Left cardiac atrium (tissue), 4 donors: ENCODE results near the gene RNF149. TPM values are rescaled to one million over a fixed set of nuclear protein-coding genes. Genes with fewer than 3 reads are reported as not detected.
"Not testable (repeated sequence)": the region's sequence is repeated elsewhere in the genome, so short reads cannot be mapped to it uniquely, and the experiment has no call there.

Experiments
- ATAC-seq, 2 donors: fragments of 200-7000 bp; cut with Tn5 transposase; one replicate each; pipeline ENCODE4 v1.9.1; 2020; ENCODE audit warnings: mild to moderate bottlenecking in 2 of 2, moderate library complexity in 2 of 2
- DNase-seq: peaks from one replicate; pipeline ENCODE4 v3.0.0-alpha.2; 2020
- intact Hi-C, 2 donors: fragments of 100-400 bp; cut with DNase I; formaldehyde crosslinking; loops; one replicate each; pipeline versions ENCODE4 v1.14.1 to v1.15.1; 2022 to 2023
- microRNA-seq, 2 donors: library from miRNA; unstranded; fragments of <30 nt; microRNA quantifications; one replicate each; pipeline ENCODE4 v1.2.0, GENCODE V29; 2020
- total RNA-seq, 2 donors: library from RNA; stranded (reverse); fragmentation: NEBNext Ultra II Directional; extraction: Animal tissue kit (Norgen Biotek cat#: 25700); gene quantifications; one replicate each; pipeline ENCODE4 v1.2.1, GENCODE V29; 2021
- donor health status: DM: no; HTN: yes; CAD: no.
- donor health status: DM: no; HTN: yes; CAD: no; lungs with severe emphysema.
- donor health status: DM: yes; HTN: yes; CAD: no.
- donor health status: Dilated cardiomyopathy.

The RNF149 gene
- total RNA-seq, 2 donors from 2014 or later: 22.3 to 38.0 TPM

- intact Hi-C loops: not testable (repeated sequence)
Measured at GRCh38 chr2:101244373-101244772, 64.1 kb downstream of the RNF149 start.

GRCh38 chr2:101241158-101241557 lies 67.3 kb downstream of the RNF149 start:
- DNase-seq (no peak), ATAC-seq (no peak)
- intact Hi-C loops: no loop called here

More at GRCh38 chr2:101244373-101244772, 64.1 kb downstream of the RNF149 start:
- DNase-seq, ATAC-seq: not testable (repeated sequence)

GRCh38 chr2:101240694-101241093 lies 67.8 kb downstream of the RNF149 start:
- intact Hi-C loops, ATAC-seq, DNase-seq: not testable (repeated sequence)

GRCh38 chr2:101239760-101240118 lies 68.8 kb downstream of the RNF149 start:
- ATAC-seq, DNase-seq, intact Hi-C loops: not testable (repeated sequence)

DNA sequence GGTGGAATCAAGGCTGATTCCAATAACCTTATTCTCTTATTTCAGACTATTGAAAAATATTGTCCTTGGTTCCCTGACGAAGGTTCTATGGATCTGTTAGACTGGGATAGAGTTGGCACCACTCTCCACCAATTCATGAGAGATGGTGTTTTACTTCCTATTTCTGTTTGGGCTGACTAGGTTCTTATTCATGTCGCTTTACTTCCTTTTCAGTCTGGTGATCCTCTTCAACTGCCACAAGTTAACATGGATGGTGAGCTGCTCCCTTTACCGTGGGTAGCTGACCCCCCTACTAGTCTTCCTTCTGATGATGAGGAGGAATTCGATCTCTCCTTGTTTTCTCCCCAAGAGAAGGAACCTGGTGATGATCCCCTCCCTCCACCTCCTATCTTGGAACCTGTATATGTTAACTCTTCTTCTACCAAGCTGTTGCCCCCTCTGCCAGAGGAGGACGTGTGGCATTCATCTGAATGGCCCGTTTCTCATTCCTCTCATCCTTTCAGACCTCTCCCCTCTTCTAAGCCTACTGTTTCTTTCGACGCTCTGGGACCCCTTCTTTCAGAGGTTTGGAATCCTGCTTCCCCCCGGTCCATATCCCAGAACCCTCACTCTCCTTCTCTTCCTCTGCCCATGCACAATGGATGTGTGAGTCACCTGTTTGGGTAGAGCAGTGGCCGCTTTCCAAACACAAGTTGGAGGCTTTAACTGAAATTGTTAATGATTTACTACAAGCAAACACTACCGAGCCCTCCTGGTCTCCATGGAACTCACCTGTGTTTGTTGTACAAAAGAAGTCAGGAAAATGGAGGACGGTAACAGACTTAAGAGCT lies 69.4 kb downstream of the RNF149 start:
- no peak for DNase-seq
- ATAC-seq: no peak
- intact Hi-C loops: no loop called here

DNA sequence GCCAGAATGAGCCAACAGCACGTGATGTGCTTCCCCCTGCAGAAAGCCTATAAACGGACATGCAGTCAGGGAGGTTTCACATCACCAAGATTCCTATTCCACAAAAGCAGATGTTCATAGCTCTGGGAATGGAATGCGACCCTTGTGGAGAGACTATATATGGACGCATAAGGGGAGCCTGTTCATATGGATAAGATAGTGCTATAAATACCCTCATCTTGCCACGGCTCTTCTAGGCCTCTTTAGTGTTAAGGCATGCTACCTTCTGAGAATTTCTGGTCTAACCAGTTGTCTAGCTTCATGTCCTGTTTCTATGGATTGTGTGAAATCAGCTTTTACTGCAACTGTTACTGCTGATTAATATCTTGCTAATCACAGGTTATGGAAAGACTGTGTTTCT lies 70.6 kb downstream of the RNF149 start:
- intact Hi-C loops, ATAC-seq, DNase-seq: not testable (repeated sequence)

DNA sequence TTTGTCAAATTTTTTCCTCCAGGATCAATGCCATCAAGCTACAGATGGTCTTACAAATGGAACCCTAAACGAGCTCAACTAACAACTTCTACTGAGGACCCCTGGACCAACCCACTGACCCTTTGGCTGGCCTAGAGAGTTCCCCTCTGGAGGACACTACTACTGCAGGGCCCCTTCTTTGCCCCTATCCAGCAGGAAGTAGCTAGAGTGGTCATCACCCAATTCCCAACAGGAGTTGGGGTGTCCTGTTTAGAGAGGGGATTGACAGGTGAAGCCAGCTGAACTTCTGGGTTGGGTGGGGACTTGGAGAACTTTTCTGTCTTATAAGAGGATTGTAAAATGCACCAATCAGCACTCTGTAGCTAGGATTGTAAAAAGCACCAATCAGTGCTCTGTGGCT lies 72.5 kb downstream of the RNF149 start:
- ATAC-seq, DNase-seq, intact Hi-C loops: not testable (repeated sequence)

GRCh38 chr2:101234169-101234938 lies 74.1 kb downstream of the RNF149 start:
- intact Hi-C loops: no loop called here
- DNase-seq (no peak), ATAC-seq (peak in 1 of 2 donors; percentile 41)

DNA sequence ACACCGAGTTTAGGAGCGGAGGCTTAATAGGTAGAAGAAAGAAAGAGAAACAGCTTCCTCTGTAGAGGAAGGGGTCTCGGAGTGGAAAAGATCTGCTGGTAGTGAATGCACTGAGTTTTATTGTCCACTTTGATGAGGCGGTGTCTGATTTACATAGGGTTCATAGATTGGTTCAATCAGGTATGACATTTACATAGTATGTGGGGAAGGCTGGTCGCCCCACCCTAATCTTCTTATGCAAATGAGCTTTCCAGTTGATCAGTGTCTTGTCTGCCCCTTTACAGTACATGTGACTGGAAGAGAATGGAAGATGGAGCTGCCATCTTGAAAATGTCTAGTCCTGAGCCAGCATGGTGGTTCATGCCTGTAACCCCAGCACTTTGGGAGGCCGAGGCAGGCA lies 75.7 kb downstream of the RNF149 start:
- DNase-seq: no peak
- intact Hi-C loops: no loop called here
- no peak for ATAC-seq

DNA sequence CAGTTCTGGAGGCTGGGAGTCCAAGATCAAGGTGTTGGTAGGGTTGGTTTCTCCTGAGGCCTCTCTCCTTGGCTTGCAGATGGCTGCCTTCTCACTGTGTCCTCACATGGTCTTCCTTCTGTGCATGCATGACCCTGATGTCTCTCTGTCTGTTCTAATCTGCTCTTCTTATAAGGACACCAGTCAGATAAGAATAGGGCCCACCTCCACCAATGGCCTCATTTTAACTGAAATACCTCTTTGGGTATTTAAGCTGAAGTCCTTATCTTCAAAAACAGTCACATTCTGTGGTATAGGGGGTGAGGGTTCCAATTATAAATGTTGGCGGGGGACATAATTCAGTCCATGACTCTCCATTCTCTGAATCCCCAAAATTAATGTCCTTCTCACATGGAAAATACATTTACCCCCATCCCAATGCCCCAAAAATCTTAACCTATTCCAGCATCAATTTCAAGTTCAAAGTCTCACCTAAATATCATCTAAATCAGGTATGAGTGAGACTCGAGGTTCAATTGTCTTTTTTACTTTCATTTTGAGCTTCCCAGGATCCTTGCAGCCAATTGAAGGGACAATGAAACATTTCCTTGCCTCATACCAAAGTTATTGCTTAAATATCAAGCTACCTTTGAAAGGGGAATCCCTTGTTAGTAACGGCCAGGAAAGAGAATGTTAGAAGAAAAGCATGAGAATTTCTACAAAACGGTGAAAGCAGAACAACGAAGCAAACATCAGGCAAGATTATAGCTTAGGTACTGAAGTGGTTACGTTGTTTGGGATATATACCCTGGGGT lies 76.4 kb downstream of the RNF149 start:
- DNase-seq: no peak
- intact Hi-C loops: no loop called here
- ATAC-seq: no peak

- ATAC-seq (no peak), DNase-seq (no peak)
- intact Hi-C loops: no loop called here
Measured at GRCh38 chr2:101231240-101231639, 77.3 kb downstream of the RNF149 start.

DNA sequence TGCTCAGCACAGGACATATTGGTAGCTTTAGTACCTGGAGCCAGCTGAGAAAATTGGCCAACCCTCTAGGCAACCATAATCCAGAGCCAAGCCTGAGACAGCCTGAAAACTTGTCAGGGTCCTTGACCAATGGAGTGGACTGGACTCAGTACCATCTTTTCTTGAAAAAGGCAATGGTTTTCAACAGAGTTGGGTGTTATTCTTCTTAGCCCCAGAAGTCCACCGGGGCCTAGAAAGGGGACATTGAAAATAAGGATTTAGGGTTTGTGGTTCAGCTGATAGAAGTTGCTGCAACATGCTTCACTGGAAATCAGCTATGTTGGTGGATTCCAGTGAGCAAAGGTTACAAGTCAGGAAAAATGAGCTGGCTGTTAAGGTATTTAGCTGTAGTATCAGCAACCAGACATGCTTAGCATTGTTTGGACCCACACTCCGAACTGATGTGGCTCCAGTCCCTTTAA lies 77.9 kb downstream of the RNF149 start:
- ATAC-seq: no peak
- intact Hi-C loops: no loop called here

More for the DNA sequence above, 77.9 kb downstream of the RNF149 start:
- DNase-seq: no peak

Small RNAs within 50 kb of the gene (microRNA-seq; reads per million reads assigned to microRNA genes)
- gene MIR5696: 2.0 to 2.2 reads per million in 2 donors

Other genes starting within 250 kb of the RNF149 start
- gene TBC1D8, start 157.3 kb downstream of the RNF149 start, total RNA-seq: 10 to 100 TPM; 33.4 to 41.2 TPM
- gene CNOT11, start 55.8 kb downstream of the RNF149 start, total RNA-seq: 10 to 100 TPM; 29.8 to 34.0 TPM
- not detected for gene CREG2, start 78.8 kb upstream of the RNF149 start, total RNA-seq
- not detected for gene RFX8, start 166.4 kb upstream of the RNF149 start, total RNA-seq